CD14-positive monocyte (primary cell): Measurements from ENCODE around the gene VWA5B1. TPM values are rescaled to one million over a fixed set of nuclear protein-coding genes. Genes with fewer than 3 reads are reported as not detected.

ENCODE experiments used
- DNase-seq, 3 donors: peaks; one replicate each; pipeline ENCODE4 v3.0.0-alpha.2; 2011 to 2022
- H2AFZ ChIP-seq: 2 replicates; pipeline ENCODE4 v1.6.0; 2012; ENCODE audit warnings: mild to moderate bottlenecking, low read depth, low read length, inconsistent platforms; ENCODE audit not compliant: insufficient read depth, poor library complexity, severe bottlenecking
- H3K27ac ChIP-seq, 2 donors: 1 replicate in 1 of 2; 2 replicates in 1 of 2; pipeline ENCODE4 v1.5.1; 2012 to 2013; ENCODE audit warnings: low read length in 2 of 2, control low read depth in 1 of 2, inconsistent platforms in 1 of 2, low read depth in 1 of 2, mild to moderate bottlenecking in 1 of 2
- H3K27me3 ChIP-seq, 2 donors: one replicate each; pipeline versions ENCODE4 v1.6.0 to v1.6.1; 2011 to 2013; ENCODE audit warnings: low read length in 2 of 2; ENCODE audit not compliant: control insufficient read depth in 2 of 2, insufficient read depth in 2 of 2
- H3K36me3 ChIP-seq, 2 donors: replicated peaks in 1 of 2; 1 replicate in 1 of 2; 2 replicates in 1 of 2; pipeline versions ENCODE4 v1.5.1 to v1.6.1; 2012 to 2013; ENCODE audit warnings: low read length in 2 of 2, control low read depth in 1 of 2, inconsistent platforms in 1 of 2, mild to moderate bottlenecking in 1 of 2; ENCODE audit not compliant: insufficient read depth in 2 of 2, control insufficient read depth in 1 of 2
- H3K4me1 ChIP-seq, 2 donors: 1 replicate in 1 of 2; 2 replicates in 1 of 2; pipeline versions ENCODE4 v1.5.1 to v1.6.1; 2012 to 2013; ENCODE audit warnings: low read length in 2 of 2, control low read depth in 1 of 2, inconsistent platforms in 1 of 2, mild to moderate bottlenecking in 1 of 2, moderate library complexity in 1 of 2; ENCODE audit not compliant: insufficient read depth in 2 of 2, control insufficient read depth in 1 of 2
- H3K4me2 ChIP-seq: replicated peaks from 2 replicates; pipeline ENCODE3; 2012; ENCODE audit warnings: low read length, moderate library complexity, mild to moderate bottlenecking; ENCODE audit not compliant: poor library complexity, severe bottlenecking; ENCODE audit errors: extremely low read depth
- H3K4me3 ChIP-seq, 3 experiments: fragments of 200-600 bp in 1 of 3; sonication (generic) in 1 of 3; replicated peaks in 1 of 3; 1 replicate in 2 of 3; 2 replicates in 1 of 3; pipeline ENCODE4 v1.5.1; 2011 to 2013; ENCODE audit warnings: low read length in 3 of 3, mild to moderate bottlenecking in 3 of 3, control low read depth in 2 of 3, low read depth in 2 of 3, inconsistent platforms in 1 of 3, moderate library complexity in 1 of 3
- H3K79me2 ChIP-seq: 2 replicates; pipeline ENCODE4 v1.6.0; 2012; ENCODE audit warnings: mild to moderate bottlenecking, control low read depth, inconsistent platforms, low read length, moderate library complexity; ENCODE audit not compliant: insufficient read depth
- H3K9ac ChIP-seq: 2 replicates; pipeline ENCODE4 v1.6.0; 2017; ENCODE audit warnings: low read length, mild to moderate bottlenecking; ENCODE audit not compliant: insufficient read depth, poor library complexity, severe bottlenecking
- H3K9me3 ChIP-seq, 2 donors: replicated peaks in 1 of 2; 1 replicate in 1 of 2; 2 replicates in 1 of 2; pipeline versions ENCODE4 v1.5.1 to v1.6.1; 2012 to 2013; ENCODE audit warnings: low read length in 2 of 2, control low read depth in 1 of 2; ENCODE audit not compliant: control insufficient read depth in 1 of 2, insufficient read depth in 1 of 2
- H4K20me1 ChIP-seq: 2 replicates; pipeline ENCODE4 v1.6.0; 2012; ENCODE audit warnings: mild to moderate bottlenecking, low read length, control low read depth, moderate library complexity; ENCODE audit not compliant: insufficient read depth
- H3K27ac Mint-ChIP-seq, 7 donors: one replicate each; pipeline ENCODE4 v1.8.0; 2020; ENCODE audit warnings: mild to moderate bottlenecking in 7 of 7, mixed read lengths in 7 of 7, moderate library complexity in 6 of 7, inconsistent platforms in 2 of 7
- H3K27me3 Mint-ChIP-seq, 3 donors: one replicate each; pipeline ENCODE4 v1.8.0; 2021 to 2022; ENCODE audit warnings: low read depth in 3 of 3, mild to moderate bottlenecking in 3 of 3, mixed read lengths in 3 of 3, moderate library complexity in 3 of 3, inconsistent platforms in 1 of 3
- H3K36me3 Mint-ChIP-seq, 2 donors: one replicate each; pipeline ENCODE4 v1.8.0; 2020; ENCODE audit warnings: mixed read lengths in 2 of 2, inconsistent platforms in 1 of 2, mild to moderate bottlenecking in 1 of 2
- H3K4me1 Mint-ChIP-seq: one replicate; pipeline ENCODE4 v1.8.0; 2020; ENCODE audit warnings: mild to moderate bottlenecking, mixed read lengths
- H3K4me3 Mint-ChIP-seq, 2 donors: one replicate each; pipeline ENCODE4 v1.8.0; 2020; ENCODE audit warnings: mild to moderate bottlenecking in 2 of 2, mixed read lengths in 2 of 2, moderate library complexity in 1 of 2
- H3K9me3 Mint-ChIP-seq, 7 donors: one replicate each; pipeline ENCODE4 v1.8.0; 2020 to 2022; ENCODE audit warnings: mixed read lengths in 7 of 7, mild to moderate bottlenecking in 6 of 7, moderate library complexity in 6 of 7, inconsistent platforms in 2 of 7
- CTCF ChIP-seq: fragments of 200-600 bp; IDR thresholded peaks from one replicate; pipeline ENCODE4 v1.8.0; 2022; ENCODE audit warnings: antibody characterized with exemption, mild to moderate bottlenecking
- WGBS: methylation state at CpG from one replicate; pipeline ENCODE4 v1.1.5; 2013; ENCODE audit warnings: missing lambda C conversion rate; ENCODE audit not compliant: insufficient coverage; 5-methylcytosine and 5-hydroxymethylcytosine counted together
- intact Hi-C, 2 donors: fragments of 100-400 bp; cut with micrococcal nuclease; formaldehyde crosslinking; loops; one replicate each; pipeline versions ENCODE4 v1.15.0 to v1.15.1; 2023
- polyA plus RNA-seq, 3 donors: library from polyadenylated mRNA; depleted of rRNA in 1 of 3; unstranded in 2 of 3; stranded (reverse) in 1 of 3; fragments of 300-500 nt in 2 of 3; fragments of >200 nt in 1 of 3; fragmentation: Illumina TruSeq in 2 of 3; gene quantifications; 1 replicate in 2 of 3; 2 replicates in 1 of 3; pipeline ENCODE4 v1.2.3, GENCODE V29; 2012 to 2021

VWA5B1 gene
- polyA plus RNA-seq, 3 donors, result not detected

- Mint-ChIP-seq H3K9me3 (peaks cover 0 to 2% (median 0%) of the 10 kb centered on the region in 7 donors), H3K4me3 (no peak overlapping the region), H3K4me1 (no peaks in the 10 kb centered on the region), H3K36me3 (no peaks in the 10 kb centered on the region), H3K27me3 (peaks cover 4 to 15% (median 8%) of the 10 kb centered on the region in 3 donors), H3K27ac (no peak overlapping the region)
- intact Hi-C loops, result no loop called here
- Histone ChIP-seq H3K79me2 (no peaks in the 10 kb centered on the region), H3K9ac (no peak overlapping the region), H3K27me3 (no peaks in the 10 kb centered on the region), H3K4me2 (no peak overlapping the region), H3K27ac (no peak overlapping the region), H2AFZ (no peak overlapping the region), H3K4me1 (no peaks in the 10 kb centered on the region), H3K36me3 (no peaks in the 10 kb centered on the region), H3K4me3 (no peak overlapping the region), H4K20me1 (no peaks in the 10 kb centered on the region), H3K9me3 (no peaks in the 10 kb centered on the region)
- no CpG with 5 or more reads among the region's 4 CpGs for WGBS
- DNase-seq, result no peak
- TF ChIP-seq CTCF, result no peak
These were observed 12.0 kb upstream of the VWA5B1 start for GRCh38 chr1:20278692-20279130.

- H3K79me2 ChIP-seq, result no peaks in the 10 kb centered on the region
- WGBS, result 92% methylated on average over 7 of the region's 7 CpGs
- no peak overlapping the region for H3K9ac ChIP-seq
- Mint-ChIP-seq H3K9me3 (peaks cover 0 to 2% (median 0%) of the 10 kb centered on the region in 7 donors), H3K27me3 (peaks cover 4 to 16% (median 8%) of the 10 kb centered on the region in 3 donors), H3K27ac (no peak overlapping the region), H3K4me1 (no peaks in the 10 kb centered on the region), H3K36me3 (no peaks in the 10 kb centered on the region), H3K4me3 (no peak overlapping the region)
- no peak overlapping the region for H3K4me3 ChIP-seq
- intact Hi-C loops, result no loop called here
- no peak overlapping the region for H3K27ac ChIP-seq
- H2AFZ ChIP-seq, result no peak overlapping the region
- no peaks in the 10 kb centered on the region for H3K36me3 ChIP-seq
- H3K4me1 ChIP-seq, result no peaks in the 10 kb centered on the region
- no peak for TF ChIP-seq CTCF
- H3K4me2 ChIP-seq, result no peak overlapping the region
- no peaks in the 10 kb centered on the region for H3K9me3 ChIP-seq
- DNase-seq, result no peak
- H4K20me1 ChIP-seq, result no peaks in the 10 kb centered on the region
- no peaks in the 10 kb centered on the region for H3K27me3 ChIP-seq
These were observed 11.2 kb upstream of the VWA5B1 start for GRCh38 chr1:20279509-20279908.
